Fibroblast of pulmonary artery (primary cell): ENCODE data around the gene HBZ.
"Not testable (repeated sequence)": the region's sequence is repeated elsewhere in the genome, so short reads cannot be mapped to it uniquely, and the experiment has no call there.

Experiments used
- DNase-seq: peaks from one replicate; pipeline ENCODE4 v3.0.0-alpha.2; 2010; ENCODE audit warnings: low read depth
- H3K4me3 ChIP-seq: replicated peaks from 2 replicates; pipeline ENCODE4 v1.5.1; 2011; ENCODE audit warnings: low read depth, mild to moderate bottlenecking, control low read depth, low read length, moderate library complexity
- TF ChIP-seq, protein P1 (sequence below): IDR thresholded peaks from 2 replicates; pipeline ENCODE4 v1.5.1; 2011; ENCODE audit warnings: mild to moderate bottlenecking, control low read depth, low read length, inconsistent platforms; ENCODE audit errors: missing control alignments

Gene HBZ

DNA sequence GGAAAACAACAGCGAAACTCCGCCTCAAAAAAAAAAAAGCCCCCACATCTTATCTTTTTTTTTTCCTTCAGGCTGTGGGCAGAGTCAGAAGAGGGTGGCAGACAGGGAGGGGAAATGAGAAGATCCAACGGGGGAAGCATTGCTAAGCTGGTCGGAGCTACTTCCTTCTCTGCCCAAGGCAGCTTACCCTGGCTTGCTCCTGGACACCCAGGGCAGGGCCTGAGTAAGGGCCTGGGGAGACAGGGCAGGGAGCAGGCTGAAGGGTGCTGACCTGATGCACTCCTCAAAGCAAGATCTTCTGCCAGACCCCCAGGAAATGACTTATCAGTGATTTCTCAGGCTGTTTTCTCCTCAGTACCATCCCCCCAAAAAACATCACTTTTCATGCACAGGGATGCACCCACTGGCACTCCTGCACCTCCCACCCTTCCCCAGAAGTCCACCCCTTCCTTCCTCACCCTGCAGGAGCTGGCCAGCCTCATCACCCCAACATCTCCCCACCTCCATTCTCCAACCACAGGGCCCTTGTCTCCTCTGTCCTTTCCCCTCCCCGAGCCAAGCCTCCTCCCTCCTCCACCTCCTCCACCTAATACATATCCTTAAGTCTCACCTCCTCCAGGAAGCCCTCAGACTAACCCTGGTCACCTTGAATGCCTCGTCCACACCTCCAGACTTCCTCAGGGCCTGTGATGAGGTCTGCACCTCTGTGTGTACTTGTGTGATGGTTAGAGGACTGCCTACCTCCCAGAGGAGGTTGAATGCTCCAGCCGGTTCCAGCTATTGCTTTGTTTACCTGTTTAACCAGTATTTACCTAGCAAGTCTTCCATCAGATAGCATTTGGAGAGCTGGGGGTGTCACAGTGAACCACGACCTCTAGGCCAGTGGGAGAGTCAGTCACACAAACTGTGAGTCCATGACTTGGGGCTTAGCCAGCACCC, 22.8 kb downstream of the HBZ start:
- no peak for DNase-seq
- TF ChIP-seq, protein P1, sequence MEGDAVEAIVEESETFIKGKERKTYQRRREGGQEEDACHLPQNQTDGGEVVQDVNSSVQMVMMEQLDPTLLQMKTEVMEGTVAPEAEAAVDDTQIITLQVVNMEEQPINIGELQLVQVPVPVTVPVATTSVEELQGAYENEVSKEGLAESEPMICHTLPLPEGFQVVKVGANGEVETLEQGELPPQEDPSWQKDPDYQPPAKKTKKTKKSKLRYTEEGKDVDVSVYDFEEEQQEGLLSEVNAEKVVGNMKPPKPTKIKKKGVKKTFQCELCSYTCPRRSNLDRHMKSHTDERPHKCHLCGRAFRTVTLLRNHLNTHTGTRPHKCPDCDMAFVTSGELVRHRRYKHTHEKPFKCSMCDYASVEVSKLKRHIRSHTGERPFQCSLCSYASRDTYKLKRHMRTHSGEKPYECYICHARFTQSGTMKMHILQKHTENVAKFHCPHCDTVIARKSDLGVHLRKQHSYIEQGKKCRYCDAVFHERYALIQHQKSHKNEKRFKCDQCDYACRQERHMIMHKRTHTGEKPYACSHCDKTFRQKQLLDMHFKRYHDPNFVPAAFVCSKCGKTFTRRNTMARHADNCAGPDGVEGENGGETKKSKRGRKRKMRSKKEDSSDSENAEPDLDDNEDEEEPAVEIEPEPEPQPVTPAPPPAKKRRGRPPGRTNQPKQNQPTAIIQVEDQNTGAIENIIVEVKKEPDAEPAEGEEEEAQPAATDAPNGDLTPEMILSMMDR, result no peak
- no peak overlapping the region for H3K4me3 ChIP-seq

DNA sequence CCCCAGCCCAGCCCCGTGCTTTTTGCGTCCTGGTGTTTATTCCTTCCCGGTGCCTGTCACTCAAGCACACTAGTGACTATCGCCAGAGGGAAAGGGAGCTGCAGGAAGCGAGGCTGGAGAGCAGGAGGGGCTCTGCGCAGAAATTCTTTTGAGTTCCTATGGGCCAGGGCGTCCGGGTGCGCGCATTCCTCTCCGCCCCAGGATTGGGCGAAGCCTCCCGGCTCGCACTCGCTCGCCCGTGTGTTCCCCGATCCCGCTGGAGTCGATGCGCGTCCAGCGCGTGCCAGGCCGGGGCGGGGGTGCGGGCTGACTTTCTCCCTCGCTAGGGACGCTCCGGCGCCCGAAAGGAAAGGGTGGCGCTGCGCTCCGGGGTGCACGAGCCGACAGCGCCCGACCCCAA, 23.6 kb downstream of the HBZ start:
- H3K4me3 ChIP-seq, DNase-seq: not testable (repeated sequence)

DNA sequence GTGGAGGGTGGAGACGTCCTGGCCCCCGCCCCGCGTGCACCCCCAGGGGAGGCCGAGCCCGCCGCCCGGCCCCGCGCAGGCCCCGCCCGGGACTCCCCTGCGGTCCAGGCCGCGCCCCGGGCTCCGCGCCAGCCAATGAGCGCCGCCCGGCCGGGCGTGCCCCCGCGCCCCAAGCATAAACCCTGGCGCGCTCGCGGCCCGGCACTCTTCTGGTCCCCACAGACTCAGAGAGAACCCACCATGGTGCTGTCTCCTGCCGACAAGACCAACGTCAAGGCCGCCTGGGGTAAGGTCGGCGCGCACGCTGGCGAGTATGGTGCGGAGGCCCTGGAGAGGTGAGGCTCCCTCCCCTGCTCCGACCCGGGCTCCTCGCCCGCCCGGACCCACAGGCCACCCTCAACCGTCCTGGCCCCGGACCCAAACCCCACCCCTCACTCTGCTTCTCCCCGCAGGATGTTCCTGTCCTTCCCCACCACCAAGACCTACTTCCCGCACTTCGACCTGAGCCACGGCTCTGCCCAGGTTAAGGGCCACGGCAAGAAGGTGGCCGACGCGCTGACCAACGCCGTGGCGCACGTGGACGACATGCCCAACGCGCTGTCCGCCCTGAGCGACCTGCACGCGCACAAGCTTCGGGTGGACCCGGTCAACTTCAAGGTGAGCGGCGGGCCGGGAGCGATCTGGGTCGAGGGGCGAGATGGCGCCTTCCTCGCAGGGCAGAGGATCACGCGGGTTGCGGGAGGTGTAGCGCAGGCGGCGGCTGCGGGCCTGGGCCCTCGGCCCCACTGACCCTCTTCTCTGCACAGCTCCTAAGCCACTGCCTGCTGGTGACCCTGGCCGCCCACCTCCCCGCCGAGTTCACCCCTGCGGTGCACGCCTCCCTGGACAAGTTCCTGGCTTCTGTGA, 24.3 kb downstream of the HBZ start, which contains the start of gene HBA1:
HBA1 (plus strand) TSS at position 204 of the 906 bp plus-strand sequence; CDS start at position 241, 37 bp downstream.
- not testable (repeated sequence) for H3K4me3 ChIP-seq, DNase-seq

DNA sequence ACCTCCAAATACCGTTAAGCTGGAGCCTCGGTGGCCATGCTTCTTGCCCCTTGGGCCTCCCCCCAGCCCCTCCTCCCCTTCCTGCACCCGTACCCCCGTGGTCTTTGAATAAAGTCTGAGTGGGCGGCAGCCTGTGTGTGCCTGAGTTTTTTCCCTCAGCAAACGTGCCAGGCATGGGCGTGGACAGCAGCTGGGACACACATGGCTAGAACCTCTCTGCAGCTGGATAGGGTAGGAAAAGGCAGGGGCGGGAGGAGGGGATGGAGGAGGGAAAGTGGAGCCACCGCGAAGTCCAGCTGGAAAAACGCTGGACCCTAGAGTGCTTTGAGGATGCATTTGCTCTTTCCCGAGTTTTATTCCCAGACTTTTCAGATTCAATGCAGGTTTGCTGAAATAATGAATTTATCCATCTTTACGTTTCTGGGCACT, 25.0 kb downstream of the HBZ start:
- no peak overlapping the region for H3K4me3 ChIP-seq
- DNase-seq, result peak; percentile 9
- TF ChIP-seq, protein P1, result no peak

DNA sequence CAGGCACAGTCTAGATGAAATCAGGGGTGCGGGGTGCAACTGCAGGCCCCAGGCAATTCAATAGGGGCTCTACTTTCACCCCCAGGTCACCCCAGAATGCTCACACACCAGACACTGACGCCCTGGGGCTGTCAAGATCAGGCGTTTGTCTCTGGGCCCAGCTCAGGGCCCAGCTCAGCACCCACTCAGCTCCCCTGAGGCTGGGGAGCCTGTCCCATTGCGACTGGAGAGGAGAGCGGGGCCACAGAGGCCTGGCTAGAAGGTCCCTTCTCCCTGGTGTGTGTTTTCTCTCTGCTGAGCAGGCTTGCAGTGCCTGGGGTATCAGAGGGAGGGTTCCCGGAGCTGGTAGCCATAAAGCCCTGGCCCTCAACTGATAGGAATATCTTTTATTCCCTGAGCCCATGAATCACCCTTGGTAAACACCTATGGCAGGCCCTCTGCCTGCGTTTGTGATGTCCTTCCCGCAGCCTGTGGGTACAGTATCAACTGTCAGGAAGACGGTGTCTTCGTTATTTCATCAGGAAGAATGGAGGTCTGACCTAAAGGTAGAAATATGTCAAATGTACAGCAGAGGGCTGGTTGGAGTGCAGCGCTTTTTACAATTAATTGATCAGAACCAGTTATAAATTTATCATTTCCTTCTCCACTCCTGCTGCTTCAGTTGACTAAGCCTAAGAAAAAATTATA, 25.7 kb downstream of the HBZ start:
- no peak overlapping the region for H3K4me3 ChIP-seq
- TF ChIP-seq, protein P1, result no peak
- DNase-seq, result no peak

DNA sequence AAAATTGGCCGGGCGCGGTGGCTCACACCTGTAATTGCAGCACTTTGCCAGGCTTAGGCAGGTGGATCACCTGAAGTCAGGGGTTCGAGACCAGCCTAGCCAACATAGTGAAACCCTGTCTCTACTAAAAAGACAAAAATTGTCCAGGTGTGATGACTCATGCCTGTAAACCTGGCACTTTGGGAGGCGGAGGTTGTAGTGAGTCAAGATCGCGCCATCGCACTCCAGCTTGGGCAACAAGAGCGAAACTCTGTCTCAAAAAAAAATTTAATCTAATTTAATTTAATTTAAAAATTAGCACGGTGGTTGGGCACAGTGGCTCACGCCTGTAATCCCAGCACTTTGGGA, 26.2 kb downstream of the HBZ start:
- TF ChIP-seq, protein P1, result no peak
- no peak overlapping the region for H3K4me3 ChIP-seq
- no peak for DNase-seq

DNA sequence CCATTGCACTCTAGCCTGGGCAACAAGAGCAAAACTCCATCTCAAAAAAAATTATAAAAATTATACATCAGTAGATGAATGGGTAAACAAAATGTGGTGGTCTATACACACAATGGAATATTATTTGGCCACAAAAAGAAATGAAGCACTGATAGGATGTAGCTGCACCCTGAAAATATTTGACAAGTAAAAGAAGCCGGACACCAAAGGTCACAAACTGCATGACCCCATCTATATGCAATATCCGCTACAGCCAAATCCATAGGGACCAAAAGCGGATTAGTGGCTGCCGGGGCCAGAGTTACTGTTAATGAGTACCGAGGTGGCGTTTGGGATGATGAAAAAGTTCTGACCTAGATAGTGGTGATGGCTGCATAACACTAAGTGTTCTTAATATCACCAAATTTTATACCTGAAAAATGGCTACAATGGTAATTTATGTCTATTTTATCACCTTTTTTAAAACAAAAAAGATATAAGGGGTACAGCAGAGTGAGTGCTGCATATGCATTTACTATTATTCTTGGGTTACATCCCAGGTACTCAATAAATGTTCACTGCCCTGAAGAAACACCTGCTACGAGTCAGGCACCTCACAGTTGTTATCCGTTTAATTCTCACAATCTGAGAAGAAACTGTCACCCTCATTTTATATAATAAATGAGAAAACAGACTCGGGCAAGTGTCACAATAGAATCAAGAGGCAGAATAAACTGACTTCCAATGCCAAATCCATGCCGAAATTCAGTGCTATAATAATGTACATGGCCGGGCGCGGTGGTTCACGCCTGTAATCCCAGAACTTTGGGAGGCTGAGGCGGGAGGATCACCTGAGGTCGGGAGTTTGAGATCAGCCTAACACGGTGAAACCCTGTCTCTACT, 27.0 kb downstream of the HBZ start:
- no peak overlapping the region for H3K4me3 ChIP-seq
- no peak for DNase-seq
- TF ChIP-seq, protein P1, result no peak
